ELF-1 (cell line): Measurements from ENCODE around the gene NEK2.
A peak's percentile ranks its signal among the peaks of the same experiment; 100 is the strongest.
"Not testable (repeated sequence)": the region's sequence is repeated elsewhere in the genome, so short reads cannot be mapped to it uniquely, and the experiment has no call there.

Experiments
- DNase-seq: peaks from one replicate; pipeline ENCODE4 v3.0.0-alpha.2; 2016; ENCODE audit warnings: low read depth, low spot score

Gene NEK2

GRCh38 chr1:211695135-211695816 lies 19.9 kb upstream of the NEK2 start:
- peak; percentile 69 for DNase-seq

GRCh38 chr1:211693911-211694310 lies 18.5 kb upstream of the NEK2 start:
- DNase-seq = not testable (repeated sequence)

- no peak for DNase-seq
Measured at GRCh38 chr1:211688421-211688820, 13.0 kb upstream of the NEK2 start.

GRCh38 chr1:211687462-211688215 lies 12.2 kb upstream of the NEK2 start:
- DNase-seq = no peak

- DNase-seq = no peak
Measured at GRCh38 chr1:211685823-211686222, 10.4 kb upstream of the NEK2 start.

- DNase-seq = no peak
Measured at GRCh38 chr1:211684791-211685190, 9.4 kb upstream of the NEK2 start.

GRCh38 chr1:211684331-211684730 lies 8.9 kb upstream of the NEK2 start:
- DNase-seq = no peak

GRCh38 chr1:211683396-211684297 lies 8.2 kb upstream of the NEK2 start:
- no peak for DNase-seq

GRCh38 chr1:211682186-211682585 lies 6.8 kb upstream of the NEK2 start:
- DNase-seq = not testable (repeated sequence)

- DNase-seq = peak; percentile 66
Measured at GRCh38 chr1:211680752-211681327, 5.4 kb upstream of the NEK2 start.

GRCh38 chr1:211677659-211678058 lies 2.2 kb upstream of the NEK2 start:
- no peak for DNase-seq

GRCh38 chr1:211676761-211677160 lies 1.3 kb upstream of the NEK2 start:
- no peak for DNase-seq

GRCh38 chr1:211676106-211676583 lies 724 bp upstream of the NEK2 start:
- DNase-seq = no peak

- no peak for DNase-seq
Measured at GRCh38 chr1:211667065-211667617, 8.3 kb downstream of the NEK2 start.

- no peak for DNase-seq
Measured at GRCh38 chr1:211660718-211661222, 14.7 kb downstream of the NEK2 start.

- no peak for DNase-seq
Measured at GRCh38 chr1:211656728-211657127, 18.7 kb downstream of the NEK2 start.

GRCh38 chr1:211654838-211655787 lies 20.3 kb downstream of the NEK2 start:
- peak; percentile 92 for DNase-seq

GRCh38 chr1:211653959-211654496 lies 21.4 kb downstream of the NEK2 start:
- no peak for DNase-seq

GRCh38 chr1:211653293-211653692 lies 22.1 kb downstream of the NEK2 start:
- no peak for DNase-seq

GRCh38 chr1:211652371-211652770 lies 23.1 kb downstream of the NEK2 start:
- no peak for DNase-seq
